Measurements from ENCODE around the gene ZNRF2. TPM values are rescaled to one million over a fixed set of nuclear protein-coding genes. Genes with fewer than 3 reads are reported as not detected.
"Not testable (repeated sequence)": the region's sequence is repeated elsewhere in the genome, so short reads cannot be mapped to it uniquely, and the experiment has no call there.

ZNRF2 gene
- total RNA-seq, 1 donor from 2014 or later: 27.8 TPM

DNA sequence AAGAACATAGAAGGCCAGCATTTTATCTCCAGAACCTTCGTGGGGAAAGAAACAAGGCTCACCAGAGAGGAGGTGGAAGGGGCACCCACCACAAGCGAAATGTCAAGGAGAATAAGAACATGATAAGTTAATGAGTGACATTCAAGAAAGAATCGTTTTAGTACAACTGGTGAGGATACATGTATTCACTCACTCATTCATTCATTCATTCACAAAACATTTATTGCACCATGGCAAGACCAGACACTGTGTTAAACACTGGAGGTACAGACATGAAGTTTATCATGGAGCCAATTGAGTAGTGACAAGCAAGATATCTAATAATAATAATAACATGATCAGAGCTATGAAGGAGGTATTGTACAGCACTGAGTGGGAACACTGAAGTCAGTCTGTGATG, 1.7 kb upstream of the ZNRF2 start:
- ATAC-seq (no peak), DNase-seq (ENCODE audit: low spot score) (no peak)
- intact Hi-C loops (cut with DNase I): no loop called here

DNA sequence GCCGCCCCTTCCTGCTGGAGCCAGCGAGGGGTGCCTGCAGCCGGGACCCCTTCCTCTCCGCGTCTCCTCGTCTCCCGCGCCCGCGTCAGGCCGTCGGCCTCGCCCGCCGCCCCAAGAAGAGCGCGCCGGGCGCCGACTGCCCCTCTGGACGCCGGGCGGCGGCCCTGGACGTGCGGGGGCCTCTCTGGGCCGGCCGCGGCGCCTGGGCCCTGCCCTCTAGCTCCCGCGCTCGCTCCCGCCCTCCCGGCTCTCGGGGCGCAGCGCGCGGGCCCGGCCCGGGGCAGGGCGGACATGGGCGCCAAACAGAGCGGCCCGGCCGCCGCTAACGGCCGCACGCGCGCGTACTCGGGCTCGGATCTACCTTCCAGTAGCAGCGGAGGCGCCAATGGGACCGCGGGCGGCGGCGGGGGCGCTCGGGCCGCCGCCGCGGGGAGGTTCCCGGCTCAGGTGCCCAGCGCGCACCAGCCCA, 704 bp downstream of the ZNRF2 start:
- DNase-seq (ENCODE audit: low spot score) (peak; percentile 63), ATAC-seq (no peak)
- intact Hi-C loops (cut with DNase I): no loop called here

DNA sequence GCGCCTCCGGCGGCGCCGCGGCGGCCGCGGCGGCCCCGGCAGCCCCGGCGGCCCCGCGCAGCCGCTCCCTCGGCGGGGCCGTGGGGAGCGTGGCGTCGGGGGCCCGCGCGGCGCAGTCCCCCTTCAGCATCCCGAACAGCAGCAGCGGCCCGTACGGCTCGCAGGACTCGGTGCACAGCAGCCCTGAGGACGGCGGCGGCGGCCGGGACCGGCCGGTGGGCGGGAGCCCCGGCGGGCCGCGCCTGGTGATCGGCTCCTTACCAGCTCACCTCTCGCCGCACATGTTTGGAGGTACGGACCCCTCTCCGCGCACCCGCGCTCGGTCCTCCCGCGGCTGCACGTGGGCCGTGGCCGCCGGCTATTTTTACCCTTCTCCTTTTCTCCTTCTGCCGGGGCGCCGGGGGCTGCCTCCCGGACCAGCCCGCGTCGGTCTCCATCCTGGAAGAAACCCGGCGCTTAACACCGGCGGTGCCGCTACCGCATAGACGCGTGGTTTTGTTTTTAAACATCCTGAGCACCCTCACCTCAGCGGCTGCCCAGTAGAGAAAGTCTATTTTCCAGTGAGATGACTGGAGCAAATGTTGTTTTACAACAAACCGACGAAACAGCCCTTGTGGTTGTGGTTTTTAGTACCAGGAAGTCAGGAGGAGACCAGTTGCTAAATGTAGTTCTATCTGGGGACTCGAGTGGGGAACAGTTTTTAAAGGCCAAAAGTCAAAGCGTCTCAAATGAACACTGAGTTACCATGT, 1.3 kb downstream of the ZNRF2 start:
- intact Hi-C loops (cut with DNase I): no loop called here
- DNase-seq (ENCODE audit: low spot score) (peak; percentile 66), ATAC-seq (no peak)

DNA sequence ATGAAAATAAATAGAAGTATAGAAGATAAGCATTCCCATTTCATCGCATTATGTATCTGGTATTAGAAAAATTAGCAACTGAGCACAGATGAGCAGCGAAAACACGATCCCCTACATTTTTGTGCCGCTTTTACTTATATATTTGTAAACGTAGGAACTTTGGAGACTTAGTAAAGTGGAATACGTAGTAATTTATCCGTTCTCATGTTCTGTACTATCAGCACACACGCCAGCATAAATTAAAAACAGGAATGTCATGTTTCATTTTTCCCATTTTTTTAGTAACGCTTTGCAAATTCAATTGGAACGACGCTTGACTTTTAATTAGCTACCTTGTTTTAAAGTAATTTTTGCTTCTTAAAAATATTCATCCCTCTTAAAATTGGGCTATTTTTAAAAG, 2.4 kb downstream of the ZNRF2 start:
- DNase-seq (ENCODE audit: low spot score): no peak
- intact Hi-C loops (cut with DNase I): no loop called here
- ATAC-seq: no peak

DNA sequence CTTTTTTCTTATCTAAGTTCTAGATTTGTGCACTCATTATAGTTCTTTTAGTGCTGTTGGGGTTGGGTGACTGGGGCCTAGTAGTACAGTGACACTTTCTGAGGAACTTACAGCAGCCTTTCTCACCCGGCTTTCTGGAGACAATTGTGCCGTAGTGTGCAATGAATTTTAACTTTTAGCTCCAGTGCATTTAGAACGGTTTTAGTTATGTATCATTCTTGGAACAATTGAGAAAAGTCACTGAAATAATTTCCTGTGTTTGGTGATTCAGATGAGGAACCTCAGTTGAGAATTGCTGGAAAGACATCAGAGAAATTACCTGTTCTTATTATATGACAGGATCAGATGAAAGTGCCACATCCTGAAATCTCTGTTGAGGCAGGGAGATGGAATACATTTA, 3.2 kb downstream of the ZNRF2 start:
- ATAC-seq; DNase-seq (ENCODE audit: low spot score); intact Hi-C loops (cut with DNase I): not testable (repeated sequence)

DNA sequence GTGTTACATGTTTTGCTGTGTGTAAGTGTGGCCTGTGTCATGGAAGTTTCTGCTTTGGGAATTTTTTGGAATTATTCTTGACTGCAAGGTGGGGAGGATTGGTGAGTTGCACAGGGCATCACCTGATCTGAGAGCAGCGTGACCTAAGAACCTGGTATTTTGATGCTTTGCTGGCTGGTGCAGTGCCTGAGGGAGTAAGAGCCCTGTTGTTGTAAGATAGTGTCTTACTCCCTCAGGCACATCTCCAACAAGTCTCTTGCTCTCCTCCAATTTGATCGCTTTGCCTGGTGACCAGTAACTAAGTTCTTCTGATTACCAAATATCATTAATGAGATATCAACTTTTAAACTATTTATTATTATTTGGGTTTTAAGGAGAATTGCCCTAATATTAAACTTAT, 5.2 kb downstream of the ZNRF2 start:
- intact Hi-C loops (cut with DNase I); DNase-seq (ENCODE audit: low spot score); ATAC-seq: not testable (repeated sequence)

DNA sequence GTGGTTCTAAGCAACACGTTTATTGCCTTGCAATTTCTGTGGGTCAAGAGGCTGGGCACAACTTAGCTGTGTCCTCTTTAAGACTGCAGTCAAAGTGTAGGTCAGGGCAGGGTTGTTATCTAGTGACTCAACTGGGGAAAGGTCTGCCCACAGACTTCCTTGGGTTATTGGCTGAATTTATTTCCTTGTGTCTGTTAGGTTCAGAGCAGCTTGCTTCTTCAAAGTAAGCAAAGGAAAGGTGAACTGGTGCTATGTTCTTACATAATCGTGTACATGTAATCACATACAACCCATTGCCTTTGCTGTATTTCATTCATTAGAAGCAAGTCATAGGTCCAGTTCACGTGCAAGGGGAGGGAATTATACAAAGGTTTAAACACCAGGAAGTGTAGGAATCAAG, 5.9 kb downstream of the ZNRF2 start:
- ATAC-seq; DNase-seq (ENCODE audit: low spot score); intact Hi-C loops (cut with DNase I): not testable (repeated sequence)

DNA sequence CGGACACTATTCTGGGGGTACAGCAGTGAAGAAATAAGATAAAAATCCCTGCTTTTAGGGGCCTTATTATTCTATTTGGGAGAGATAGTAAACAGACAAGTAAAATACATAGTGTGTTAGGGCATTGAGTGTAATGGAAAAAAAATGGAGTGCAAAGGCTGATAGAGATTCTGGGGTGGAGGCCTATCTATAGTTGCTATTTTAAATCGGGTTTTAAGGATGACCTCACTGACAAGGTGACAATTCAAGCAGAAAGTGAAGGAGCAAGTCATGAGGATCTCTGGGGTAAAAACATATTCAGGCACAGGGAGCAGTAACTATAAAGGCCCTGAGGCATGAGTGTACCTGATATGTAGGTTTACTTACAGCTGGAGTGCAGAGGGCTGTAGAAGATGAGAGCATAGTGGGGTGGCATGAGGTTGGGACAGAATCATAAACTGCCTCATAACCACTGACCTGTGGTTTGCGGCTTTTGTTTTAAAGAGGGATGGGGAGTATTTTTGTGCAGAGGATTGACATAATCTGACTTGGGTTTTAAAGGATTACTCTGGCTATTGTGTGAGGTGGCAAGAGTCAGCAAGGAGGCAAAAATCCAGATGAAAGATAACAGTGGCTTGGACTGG, 8.1 kb downstream of the ZNRF2 start:
- ATAC-seq; DNase-seq (ENCODE audit: low spot score); intact Hi-C loops (cut with DNase I): not testable (repeated sequence)

DNA sequence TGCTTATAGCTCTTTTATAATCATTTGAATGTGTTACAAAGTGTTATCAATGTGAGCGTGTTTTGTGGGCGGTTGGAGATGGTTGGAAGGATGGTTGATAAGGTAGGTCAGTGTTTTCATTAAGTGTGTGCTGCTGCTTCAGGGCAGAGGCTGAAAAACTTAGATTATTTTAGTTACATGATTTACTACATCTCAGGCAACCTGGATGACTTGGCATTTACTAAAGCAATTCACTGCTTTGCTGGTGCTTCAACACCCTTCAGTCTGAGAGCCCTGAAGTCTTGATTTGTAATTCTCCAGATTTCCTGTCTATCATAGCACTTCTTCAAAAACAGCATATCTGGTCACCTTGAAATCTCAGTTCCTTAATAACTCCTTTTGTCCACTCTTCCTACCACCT, 11.9 kb downstream of the ZNRF2 start:
- intact Hi-C loops (cut with DNase I); ATAC-seq; DNase-seq (ENCODE audit: low spot score): not testable (repeated sequence)

DNA sequence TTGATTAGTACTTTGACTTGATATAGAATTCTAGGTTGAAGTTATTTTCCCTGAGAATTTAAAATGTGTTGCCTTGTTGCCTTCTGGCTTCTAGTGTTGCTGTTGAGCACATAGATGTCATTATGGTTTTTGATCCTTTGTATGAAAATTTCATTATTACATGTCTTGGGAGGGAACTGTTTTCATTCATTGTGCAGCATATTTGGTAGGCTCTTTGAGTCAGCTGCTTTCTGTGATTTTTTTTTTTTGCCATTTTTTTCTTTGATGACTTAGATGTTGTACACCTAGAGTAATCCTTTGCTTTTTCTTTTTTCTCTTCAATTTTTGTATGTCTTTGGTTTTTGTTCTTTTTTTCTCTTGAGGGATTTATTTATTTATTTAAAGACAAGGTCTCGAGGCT, 13.1 kb downstream of the ZNRF2 start:
- ATAC-seq; DNase-seq (ENCODE audit: low spot score); intact Hi-C loops (cut with DNase I): not testable (repeated sequence)

DNA sequence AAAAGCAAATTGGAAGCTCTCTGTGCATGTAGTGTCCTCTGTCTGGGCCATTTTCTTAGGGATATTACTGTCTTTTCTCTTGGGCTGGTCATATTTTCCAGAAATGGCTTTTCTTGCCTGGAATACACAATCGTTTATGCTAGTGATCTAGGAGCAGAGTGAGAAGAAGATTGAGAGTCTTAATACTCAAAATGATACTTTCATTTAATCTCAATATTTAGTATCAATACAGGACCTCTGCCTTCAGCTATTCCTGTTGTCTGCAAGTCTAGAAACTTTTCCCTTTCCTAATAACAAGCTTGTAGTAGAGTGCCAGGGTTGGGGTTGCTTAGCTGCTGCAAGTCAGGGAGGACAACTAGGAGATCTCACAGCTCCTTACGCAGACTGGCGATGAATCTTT, 14.0 kb downstream of the ZNRF2 start:
- DNase-seq (ENCODE audit: low spot score); ATAC-seq; intact Hi-C loops (cut with DNase I): not testable (repeated sequence)

DNA sequence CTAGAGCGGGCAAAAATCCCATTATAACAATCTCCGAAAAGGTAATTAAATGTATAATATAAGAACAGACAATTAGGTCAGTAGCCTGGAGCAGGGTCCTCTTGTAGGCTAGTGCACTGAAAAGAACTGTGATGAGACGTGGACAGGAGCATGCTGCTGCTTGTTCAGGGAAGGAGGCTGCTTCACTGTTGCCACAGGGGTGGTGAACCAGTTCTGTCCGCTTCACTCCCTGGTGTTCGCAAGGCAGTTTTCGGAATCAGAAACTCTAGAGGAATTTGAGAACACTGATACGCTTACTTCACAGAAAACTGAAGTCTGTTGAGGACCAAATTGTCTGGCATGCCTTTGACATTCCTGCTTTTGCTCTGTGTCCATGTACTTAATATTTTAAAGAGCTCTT, 17.4 kb downstream of the ZNRF2 start:
- ATAC-seq: no peak
- intact Hi-C loops (cut with DNase I): no loop called here
- no peak for DNase-seq (ENCODE audit: low spot score)

DNA sequence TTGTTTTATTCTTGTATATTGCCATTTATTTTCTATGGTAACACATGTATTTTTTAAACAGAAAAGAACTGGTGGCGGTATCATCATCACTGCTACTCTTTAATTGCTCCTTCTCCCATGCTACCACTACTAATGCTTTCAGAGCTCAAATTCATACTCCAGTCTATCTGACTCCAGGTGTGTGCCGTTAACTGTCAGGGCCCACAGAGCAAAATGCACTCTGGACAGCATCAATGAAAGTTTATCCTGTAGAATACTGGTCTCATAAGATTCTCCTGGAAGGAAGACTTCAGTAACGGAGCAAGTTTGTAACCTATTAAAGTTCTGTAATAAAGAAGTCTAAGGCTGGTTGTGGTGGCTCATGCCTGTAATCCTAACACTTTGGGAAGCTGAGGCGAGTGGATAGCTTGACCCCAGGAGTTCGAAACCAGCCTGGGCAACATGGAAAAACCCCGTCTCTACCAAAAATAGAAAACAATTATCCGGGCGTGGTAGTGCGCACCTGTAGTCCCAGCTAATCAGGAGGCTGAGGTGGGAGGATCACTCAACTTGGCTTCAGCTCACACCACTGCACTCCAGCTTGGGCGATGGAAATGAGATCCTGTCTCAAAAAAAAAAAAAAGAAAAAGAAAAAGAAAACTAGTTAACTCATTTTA, 18.4 kb downstream of the ZNRF2 start:
- DNase-seq (ENCODE audit: low spot score) (no peak), ATAC-seq (no peak)
- intact Hi-C loops (cut with DNase I): no loop called here

DNA sequence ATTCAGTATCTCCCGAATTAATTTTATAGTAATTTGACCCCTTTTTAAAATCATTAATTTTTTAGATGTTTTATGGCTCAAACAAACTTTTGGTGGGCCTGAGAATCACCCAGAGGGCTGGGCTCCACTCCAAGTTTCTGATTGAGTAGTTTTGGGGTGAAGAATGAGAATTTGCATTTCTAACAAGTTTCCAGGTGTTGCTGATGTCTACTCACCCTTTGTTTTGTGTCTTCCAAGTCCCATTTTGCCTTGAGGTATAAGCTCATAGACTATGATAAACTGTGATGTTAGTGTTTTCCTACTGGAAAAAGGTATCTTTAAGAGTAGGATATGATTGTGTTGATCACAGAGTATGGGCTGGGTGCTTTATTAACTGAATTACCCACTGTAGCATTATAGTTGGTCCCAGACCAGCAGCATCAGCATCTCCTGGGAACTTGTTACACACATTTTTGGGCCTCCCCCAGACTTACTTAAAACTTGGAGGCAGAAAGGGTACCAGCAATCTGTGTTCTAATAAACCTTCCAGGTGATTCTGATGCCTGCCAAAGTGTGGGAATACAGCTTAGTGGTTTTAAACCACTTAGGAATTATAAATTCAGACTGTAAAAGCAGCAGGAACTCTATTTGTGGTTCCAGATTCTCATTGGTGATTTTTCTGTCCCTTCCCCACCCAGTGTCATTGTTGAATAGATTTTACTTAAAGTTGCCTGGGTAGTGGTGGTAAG, 19.1 kb downstream of the ZNRF2 start:
- DNase-seq (ENCODE audit: low spot score) (no peak), ATAC-seq (no peak)
- intact Hi-C loops (cut with DNase I): no loop called here

DNA sequence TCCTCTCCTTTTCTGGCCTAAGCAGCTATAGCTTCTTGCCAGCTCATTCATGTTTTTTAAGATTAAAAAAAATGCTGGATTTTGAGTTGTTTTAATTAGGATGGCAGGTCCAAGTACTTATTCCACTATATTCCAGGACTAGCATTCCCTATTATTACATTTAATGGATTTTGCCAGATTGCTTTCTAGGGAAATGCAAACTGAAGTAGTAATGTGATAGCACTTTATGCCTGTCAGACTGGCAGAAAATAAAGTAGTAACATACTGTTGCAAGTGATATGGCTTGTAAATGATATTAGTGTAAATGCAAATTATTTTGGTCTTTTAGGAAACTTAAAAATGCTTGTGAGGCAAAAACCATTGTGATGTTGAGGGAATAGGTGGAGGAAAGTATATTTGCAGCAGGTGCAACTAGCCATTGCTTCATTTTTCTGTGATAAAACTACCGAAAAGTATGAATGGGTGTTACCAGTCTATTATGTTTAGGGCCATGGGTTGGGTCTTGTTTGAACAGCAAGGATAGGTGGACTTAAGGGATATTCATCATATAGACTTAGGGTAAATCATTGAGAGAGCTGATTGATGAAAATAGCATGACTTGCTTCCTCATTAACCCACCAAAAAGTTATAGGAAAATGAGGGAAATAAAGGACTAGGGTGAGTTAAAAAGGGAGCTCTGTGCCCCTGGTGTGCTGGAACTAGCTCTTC, 19.9 kb downstream of the ZNRF2 start:
- intact Hi-C loops (cut with DNase I): no loop called here
- ATAC-seq (no peak), DNase-seq (ENCODE audit: low spot score) (no peak)

DNA sequence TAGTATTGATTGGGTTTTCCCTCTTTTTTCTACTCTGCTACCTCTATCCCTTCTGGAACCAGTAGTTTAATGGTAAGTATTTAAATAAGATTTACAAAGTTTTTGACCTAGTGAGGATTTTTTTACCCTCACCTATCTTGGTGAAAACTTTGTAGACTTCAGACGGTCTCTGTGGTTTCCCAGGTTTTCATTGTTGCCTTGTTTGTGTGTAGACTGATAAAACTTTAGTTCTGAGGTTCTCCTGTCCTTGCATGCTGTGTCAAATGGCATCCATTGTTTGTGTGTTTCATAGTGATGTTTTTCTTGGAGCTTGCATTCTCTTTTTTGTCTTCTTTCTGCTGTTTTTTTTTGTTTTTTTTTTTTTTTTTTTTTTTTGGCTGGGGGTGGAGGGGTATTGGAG, 22.6 kb downstream of the ZNRF2 start:
- intact Hi-C loops (cut with DNase I): no loop called here
- no peak for DNase-seq (ENCODE audit: low spot score)
- ATAC-seq: no peak

DNA sequence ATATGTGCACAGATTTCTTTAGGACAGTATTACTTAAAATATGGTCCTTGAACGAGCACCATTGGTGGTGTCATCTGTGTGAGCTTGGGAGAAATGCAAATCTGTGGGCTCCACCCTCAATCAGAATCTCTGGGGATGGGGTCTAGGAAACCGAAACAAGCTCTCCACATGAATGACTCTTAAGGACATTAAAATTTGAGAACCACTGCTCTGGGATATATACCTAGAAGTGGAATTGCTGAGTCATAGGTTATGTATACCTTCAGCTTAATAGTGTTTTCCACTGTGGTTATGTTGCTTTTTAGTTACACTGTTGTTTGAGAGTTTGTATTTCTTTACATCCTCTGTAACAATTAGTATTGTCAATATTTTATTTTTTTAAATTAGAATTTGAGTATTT, 24.0 kb downstream of the ZNRF2 start:
- no peak for ATAC-seq

DNA sequence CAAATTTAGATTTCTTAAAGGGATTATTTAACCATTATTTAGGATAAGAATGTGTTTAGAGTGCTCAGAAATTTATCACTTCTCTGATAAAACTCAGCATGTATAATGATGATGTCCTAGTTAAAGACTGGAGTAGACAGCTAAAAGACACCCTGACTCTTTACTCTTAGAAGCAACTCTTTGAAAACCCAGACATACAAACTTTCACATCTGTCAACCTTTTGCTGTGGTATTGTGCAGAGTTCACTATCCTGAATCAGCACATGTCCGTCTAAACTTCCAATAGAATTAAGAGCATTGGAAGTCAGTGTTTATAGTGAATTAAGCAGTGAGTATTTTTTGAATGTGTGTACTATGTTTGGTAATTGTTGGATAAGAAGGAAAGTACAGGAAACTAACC, 24.9 kb downstream of the ZNRF2 start:
- DNase-seq (ENCODE audit: low spot score) (no peak), ATAC-seq (no peak)
- intact Hi-C loops (cut with DNase I): no loop called here

More for the DNA sequence above, 24.0 kb downstream of the ZNRF2 start:
- DNase-seq (ENCODE audit: low spot score): no peak
- intact Hi-C loops (cut with DNase I): no loop called here

All from sciatic nerve (tissue), 2 donors.